GM12878 (cell line): ENCODE measurements around the gene PGM2L1. TPM values are rescaled to one million over a fixed set of nuclear protein-coding genes. Genes with fewer than 3 reads are reported as not detected.

Experiments
- ATAC-seq: fragments of 200-7000 bp; cut with Tn5 transposase; 3 replicates; pipeline ENCODE4 v1.9.1; 2020; ENCODE audit warnings: mild to moderate bottlenecking, moderate library complexity
- BruUV-seq: library from RNA; stranded (reverse); fragments of 400-500 nt; replicated peaks from 2 replicates; lab custom pipeline; 2021; lab: Mats Ljungman, UMichigan
- CTCF ChIA-PET: fragments of 300-600 bp; sonication (Branson Sonifier 250); formaldehyde crosslinking; extraction: SDS; loops from one replicate; lab custom pipeline; 2021; ENCODE audit warnings: inconsistent platforms; lab: Yijun Ruan, JAX
- POLR2A ChIA-PET: fragments of 350-600 bp; formaldehyde crosslinking; extraction: SDS; loops from one replicate; lab custom pipeline; 2021; ENCODE audit warnings: inconsistent platforms; lab: Charles Lee
- RAD21 ChIA-PET: fragments of 300-600 bp; sonication (Branson Sonifier 250); formaldehyde crosslinking; loops from one replicate; lab custom pipeline; 2023; ENCODE audit warnings: antibody characterized with exemption; ENCODE audit not compliant: unreplicated experiment; lab: Charles Lee
- SMC1A ChIA-PET: fragments of 300-600 bp; sonication (Branson Sonifier 250); formaldehyde crosslinking; loops from one replicate; lab custom pipeline; 2023; ENCODE audit not compliant: unreplicated experiment, uncharacterized antibody; lab: Charles Lee
- DNase-seq: peaks from one replicate; pipeline ENCODE4 v3.0.0-alpha.2; 2011; ENCODE audit warnings: low read depth, low spot score
- FAIRE-seq: peaks from 3 replicates; lab custom pipeline; 2011; peaks lifted over from hg19 to GRCh38; lab: Jason Lieb, UNC
- H2AFZ ChIP-seq: 2 replicates; pipeline ENCODE4 v1.6.0; 2011; ENCODE audit warnings: low read depth, low read length, control low read depth; ENCODE audit not compliant: control insufficient read depth
- H3K27ac ChIP-seq: 2 replicates; pipeline ENCODE4 v1.5.1; 2011; ENCODE audit warnings: control low read depth; ENCODE audit not compliant: control insufficient read depth, insufficient read depth
- H3K27me3 ChIP-seq, 2 experiments: replicated peaks in 1 of 2; 2 replicates each; pipeline versions ENCODE4 v1.6.0 to v1.6.1; 2011; ENCODE audit warnings: low read length in 1 of 2; ENCODE audit not compliant: control insufficient read depth in 2 of 2, insufficient read depth in 2 of 2
- H3K36me3 ChIP-seq, 2 experiments: 2 replicates each; pipeline ENCODE4 v1.5.1; 2011; ENCODE audit warnings: low read length in 1 of 2; ENCODE audit not compliant: control insufficient read depth in 2 of 2, insufficient read depth in 2 of 2
- H3K4me1 ChIP-seq: 2 replicates; pipeline ENCODE4 v1.6.1; 2011; ENCODE audit warnings: mild to moderate bottlenecking, low read length, moderate library complexity, mixed read lengths; ENCODE audit not compliant: control insufficient read depth, insufficient read depth
- H3K4me2 ChIP-seq: 2 replicates; pipeline ENCODE4 v1.6.0; 2011; ENCODE audit warnings: control low read depth; ENCODE audit not compliant: control insufficient read depth, insufficient read depth
- H3K4me3 ChIP-seq: fragments of 200-600 bp; sonication (generic); 2 replicates; pipeline ENCODE4 v1.5.1; 2016
- H3K79me2 ChIP-seq: 2 replicates; pipeline ENCODE4 v1.6.0; 2011; ENCODE audit warnings: low read length; ENCODE audit not compliant: control insufficient read depth, insufficient read depth
- H3K9ac ChIP-seq: 2 replicates; pipeline ENCODE4 v1.8.0; 2011; ENCODE audit warnings: low read length, control low read depth, mixed read lengths; ENCODE audit not compliant: control insufficient read depth, insufficient read depth
- H3K9me3 ChIP-seq: replicated peaks from 3 replicates; pipeline ENCODE4 v1.5.1; 2011; ENCODE audit warnings: mild to moderate bottlenecking, low read length; ENCODE audit not compliant: control insufficient read depth, insufficient read depth
- H4K20me1 ChIP-seq: 2 replicates; pipeline ENCODE4 v1.6.0; 2011; ENCODE audit not compliant: control insufficient read depth, insufficient read depth
- GATAD2B ChIP-seq: fragments of 450-650 bp; conservative IDR thresholded peaks from 2 replicates; pipeline ENCODE4 v1.6.1; 2017; ENCODE audit warnings: low read depth, mild to moderate bottlenecking, moderate library complexity
- MTA2 ChIP-seq: fragments of 450-650 bp; IDR thresholded peaks from 2 replicates; pipeline ENCODE4 v1.6.1; 2016; ENCODE audit warnings: low read depth, mild to moderate bottlenecking, moderate library complexity
- PAX8 ChIP-seq: fragments of 450-650 bp; IDR thresholded peaks from 2 replicates; pipeline ENCODE4 v1.6.1; 2017; ENCODE audit warnings: mild to moderate bottlenecking, moderate library complexity
- PML ChIP-seq: IDR thresholded peaks from 2 replicates; pipeline ENCODE4 v1.6.1; 2012; ENCODE audit warnings: low read length, inconsistent platforms
- RAD51 ChIP-seq: fragments of 450-650 bp; IDR thresholded peaks from 2 replicates; pipeline ENCODE4 v1.6.1; 2016; ENCODE audit warnings: moderate library complexity, mild to moderate bottlenecking, inconsistent platforms
- RCOR1 ChIP-seq: conservative IDR thresholded peaks from 2 replicates; pipeline ENCODE4 v1.6.1; 2012; ENCODE audit warnings: low read depth, low read length, improper control_type of control experiment
- RELA ChIP-seq: fragments of 450-650 bp; IDR thresholded peaks from 2 replicates; pipeline ENCODE4 v1.8.0; 2014; ENCODE audit warnings: borderline replicate concordance; ENCODE audit not compliant: partially characterized antibody
- SPI1 ChIP-seq: IDR thresholded peaks from 2 replicates; pipeline ENCODE4 v1.6.1; 2011; ENCODE audit warnings: low read depth, mild to moderate bottlenecking, low read length, moderate library complexity, borderline replicate concordance; ENCODE audit not compliant: insufficient read depth
- ZBTB40 ChIP-seq: fragments of 450-650 bp; IDR thresholded peaks from 2 replicates; pipeline ENCODE4 v1.6.1; 2016; ENCODE audit warnings: mild to moderate bottlenecking, moderate library complexity, borderline replicate concordance
- ZNF24 ChIP-seq: fragments of 450-650 bp; IDR thresholded peaks from 2 replicates; pipeline ENCODE4 v1.6.1; 2017; ENCODE audit warnings: antibody characterized with exemption, mild to moderate bottlenecking
- ZNF274 ChIP-seq: IDR thresholded peaks from one replicate; pipeline ENCODE4 v1.8.0; 2011; ENCODE audit not compliant: insufficient read length, insufficient read depth
- WGBS: methylation state at CpG from one replicate; pipeline ENCODE4 v1.1.6; 2016; ENCODE audit warnings: low lambda C conversion rate; ENCODE audit not compliant: insufficient replicate concordance, insufficient coverage; ENCODE audit errors: missing lambda C conversion rate; 5-methylcytosine and 5-hydroxymethylcytosine counted together
- in situ Hi-C: fragments of 300-500 bp; cut with MboI; formaldehyde crosslinking; loops from 9 replicates; pipeline ENCODE4 v1.14.3; 2018; ENCODE audit warnings: mixed read lengths
- intact Hi-C: fragments of 100-400 bp; cut with micrococcal nuclease; formaldehyde crosslinking; loops from one replicate; pipeline ENCODE4 v1.14.2; 2022; ENCODE audit not compliant: unreplicated experiment
- polyA plus RNA-seq, 11 experiments: library from polyadenylated mRNA; depleted of rRNA in 4 of 11; unstranded in 6 of 11; stranded (reverse) in 5 of 11; fragments of >200 nt; fragmentation: Nextera tagmentation in 4 of 11; fragmentation: Illumina TruSeq in 1 of 11; extraction: Ambion mirVana in 4 of 11; extraction: Trizol in 1 of 11; gene quantifications; 1 replicate in 1 of 11; 2 replicates in 10 of 11; pipeline versions ENCODE4 v1.2.1 to v1.2.3, GENCODE V29; 2011 to 2016; ENCODE audit warnings: inconsistent platforms in 2 of 11, missing spikeins in 2 of 11, low read depth in 1 of 11
- total RNA-seq, 4 experiments: library from RNA; depleted of rRNA in 3 of 4; stranded (reverse); fragments of >200 nt in 3 of 4; fragmentation: Illumina TruSeq in 1 of 4; extraction: Trizol in 1 of 4; gene quantifications; 2 replicates each; pipeline versions ENCODE4 v1.2.1 to v1.2.3, GENCODE V29; 2013 to 2021

Gene PGM2L1
- total and polyA plus RNA-seq, 10 of the 15 experiments (the other 5 are each of a cell fraction or from before 2014, with no cell fraction given) = 0.04 to 0.20 (median 0.13) TPM; not detected in 1

- DNase-seq (no peak), ATAC-seq (no peak)
- H3K4me2 ChIP-seq = no peak overlapping the region
- CTCF ChIA-PET = interaction anchor here (0.6 to 1.7 kb wide), 4 partner anchors 10 to 73 kb away, joined by 3 to 5 read pairs (median 3); no protein-coding TSS in a partner anchor
- WGBS = 78% methylated on average over 1 of the region's 1 CpG
- no peaks in the 10 kb centered on the region for H3K79me2 ChIP-seq
- H3K27me3 ChIP-seq = no peaks in the 10 kb centered on the region
- H2AFZ ChIP-seq = no peak overlapping the region
- TF ChIP-seq RELA = no peak
- TF ChIP-seq RAD51 = no peak
- TF ChIP-seq GATAD2B = no peak
- TF ChIP-seq PML = no peak
- no peak for TF ChIP-seq ZNF274
- no peak for TF ChIP-seq SPI1
- TF ChIP-seq ZNF24 = no peak
- TF ChIP-seq MTA2 = no peak
- no peak for TF ChIP-seq RCOR1
- no peak for TF ChIP-seq PAX8
- TF ChIP-seq ZBTB40 = no peak
- TF ChIP-seq, all 136 proteins: peak for 0
- Histone ChIP-seq H4K20me1 (no peaks in the 10 kb centered on the region), H3K4me3 (no peak overlapping the region), H3K9ac (no peak overlapping the region), H3K9me3 (no peaks in the 10 kb centered on the region), H3K27ac (no peak overlapping the region), H3K4me1 (no peaks in the 10 kb centered on the region), H3K36me3 (no peaks in the 10 kb centered on the region)
- POLR2A ChIA-PET = no interaction called here
- intact Hi-C loops = no loop called here
- no peak for FAIRE-seq
- SMC1A ChIA-PET = interaction anchor here (0.5 to 1.6 kb wide), 4 partner anchors 9 to 246 kb away, joined by 3 to 5 read pairs (median 4); no protein-coding TSS in a partner anchor
- no TSS peak for BruUV-seq
- RAD21 ChIA-PET = no interaction called here
- in situ Hi-C loops = no loop called here
Observed at GRCh38 chr11:74380746-74381439, 17.3 kb downstream of the PGM2L1 start.
